CD4-positive, alpha-beta T cell (primary cell): Measurements from ENCODE around the gene TMPRSS9. TPM values are rescaled to one million over a fixed set of nuclear protein-coding genes. Genes with fewer than 3 reads are reported as not detected.
"Not testable (repeated sequence)": the region's sequence is repeated elsewhere in the genome, so short reads cannot be mapped to it uniquely, and the experiment has no call there.

Experiments
- ATAC-seq: fragments of 200-7000 bp; cut with Tn5 transposase; one replicate; pipeline ENCODE4 v1.10.0; 2022; ENCODE audit warnings: mild to moderate bottlenecking; ENCODE audit not compliant: poor library complexity
- CTCF ChIA-PET: fragments of 350-600 bp; sonication (Branson Sonifier 250); formaldehyde crosslinking; loops from one replicate; lab custom pipeline; 2021; ENCODE audit warnings: antibody characterized with exemption, inconsistent platforms; lab: Charles Lee
- POLR2A ChIA-PET: fragments of 350-600 bp; sonication (Branson Sonifier 250); formaldehyde crosslinking; loops from one replicate; lab custom pipeline; 2021; ENCODE audit warnings: antibody characterized with exemption, inconsistent platforms; lab: Charles Lee
- DNase-seq, 14 experiments: peaks; one replicate each; pipeline ENCODE4 v3.0.0-alpha.2; 2013 to 2020; ENCODE audit warnings: mixed read lengths in 2 of 14
- H3K27ac ChIP-seq, 2 donors: one replicate each; pipeline versions ENCODE4 v1.5.1 to v1.7.0; 2013; ENCODE audit warnings: low read length in 2 of 2, low read depth in 1 of 2, mild to moderate bottlenecking in 1 of 2
- H3K27me3 ChIP-seq, 2 experiments: 1 replicate in 1 of 2; 2 replicates in 1 of 2; pipeline versions ENCODE4 v1.6.1 to v1.7.0; 2013; ENCODE audit warnings: low read length in 2 of 2, control low read depth in 1 of 2, mild to moderate bottlenecking in 1 of 2, moderate library complexity in 1 of 2; ENCODE audit not compliant: insufficient read depth in 2 of 2, control insufficient read depth in 1 of 2
- H3K36me3 ChIP-seq: one replicate; pipeline ENCODE4 v1.6.1; 2013; ENCODE audit warnings: low read length, control low read depth; ENCODE audit not compliant: insufficient read depth
- H3K4me1 ChIP-seq: one replicate; pipeline ENCODE4 v1.6.1; 2013; ENCODE audit warnings: low read length, control low read depth; ENCODE audit not compliant: insufficient read depth
- H3K4me3 ChIP-seq: one replicate; pipeline ENCODE4 v1.5.1; 2013; ENCODE audit warnings: mild to moderate bottlenecking, low read length, moderate library complexity
- H3K9me3 ChIP-seq, 2 experiments: 1 replicate in 1 of 2; 2 replicates in 1 of 2; pipeline versions ENCODE4 v1.6.1 to v1.7.0; 2013; ENCODE audit warnings: low read length in 2 of 2, mild to moderate bottlenecking in 2 of 2, control low read depth in 1 of 2, moderate library complexity in 1 of 2; ENCODE audit not compliant: control insufficient read depth in 1 of 2, insufficient read depth in 1 of 2
- H3K27ac Mint-ChIP-seq: one replicate; pipeline ENCODE4 v1.8.0; 2020; ENCODE audit warnings: mixed read lengths
- H3K27me3 Mint-ChIP-seq: one replicate; pipeline ENCODE4 v1.8.0; 2021; ENCODE audit warnings: mixed read lengths
- H3K36me3 Mint-ChIP-seq: one replicate; pipeline ENCODE4 v1.8.0; 2021; ENCODE audit warnings: low read depth, mixed read lengths
- H3K4me1 Mint-ChIP-seq: one replicate; pipeline ENCODE4 v1.8.0; 2021; ENCODE audit warnings: low read depth, mixed read lengths
- H3K4me3 Mint-ChIP-seq: one replicate; pipeline ENCODE4 v1.8.0; 2020; ENCODE audit warnings: mild to moderate bottlenecking, mixed read lengths
- H3K9me3 Mint-ChIP-seq: one replicate; pipeline ENCODE4 v1.8.0; 2020; ENCODE audit warnings: mixed read lengths
- CTCF ChIP-seq: fragments of 200-600 bp; IDR thresholded peaks from one replicate; pipeline ENCODE4 v1.8.0; 2022; ENCODE audit warnings: antibody characterized with exemption, mild to moderate bottlenecking
- intact Hi-C, 2 experiments: fragments of 100-400 bp; cut with DNase I in 1 of 2; cut with micrococcal nuclease in 1 of 2; formaldehyde crosslinking; loops; one replicate each; pipeline versions ENCODE4 v1.15.1 to v1.9.0; 2023 to 2025; cut with DNase I, micrococcal nuclease
- total RNA-seq, 174 experiments: library from RNA in 2 of 174; stranded (reverse) in 2 of 174; gene quantifications; one replicate each; pipeline ENCODE4 v1.2.3 and lab custom pipeline; 2021 to 2026

The TMPRSS9 gene
- total RNA-seq, 2 experiments from 2014 or later: not detected

- ChIA-PET CTCF (no interaction called here), POLR2A (no interaction called here)
- Mint-ChIP-seq H3K4me1 (peaks cover 4% of the 10 kb centered on the region), H3K9me3 (no peaks in the 10 kb centered on the region), H3K27me3 (peaks cover 12% of the 10 kb centered on the region), H3K36me3 (no peaks in the 10 kb centered on the region), H3K27ac (no peak overlapping the region), H3K4me3 (peak overlapping the region; percentile 25)
- H3K27me3 ChIP-seq: no peaks in the 10 kb centered on the region
- no peak overlapping the region for H3K27ac ChIP-seq
- ATAC-seq (no peak), DNase-seq (no peak)
- H3K4me3 ChIP-seq: peak overlapping the region; percentile 15
- peaks cover 12% of the 10 kb centered on the region for H3K4me1 ChIP-seq
- no peaks in the 10 kb centered on the region for H3K36me3 ChIP-seq
- intact Hi-C loops: no loop called here
- H3K9me3 ChIP-seq: no peaks in the 10 kb centered on the region
- TF ChIP-seq CTCF: no peak
Observed at GRCh38 chr19:2394054-2394441, 34.0 kb downstream of the TMPRSS9 start.

DNA sequence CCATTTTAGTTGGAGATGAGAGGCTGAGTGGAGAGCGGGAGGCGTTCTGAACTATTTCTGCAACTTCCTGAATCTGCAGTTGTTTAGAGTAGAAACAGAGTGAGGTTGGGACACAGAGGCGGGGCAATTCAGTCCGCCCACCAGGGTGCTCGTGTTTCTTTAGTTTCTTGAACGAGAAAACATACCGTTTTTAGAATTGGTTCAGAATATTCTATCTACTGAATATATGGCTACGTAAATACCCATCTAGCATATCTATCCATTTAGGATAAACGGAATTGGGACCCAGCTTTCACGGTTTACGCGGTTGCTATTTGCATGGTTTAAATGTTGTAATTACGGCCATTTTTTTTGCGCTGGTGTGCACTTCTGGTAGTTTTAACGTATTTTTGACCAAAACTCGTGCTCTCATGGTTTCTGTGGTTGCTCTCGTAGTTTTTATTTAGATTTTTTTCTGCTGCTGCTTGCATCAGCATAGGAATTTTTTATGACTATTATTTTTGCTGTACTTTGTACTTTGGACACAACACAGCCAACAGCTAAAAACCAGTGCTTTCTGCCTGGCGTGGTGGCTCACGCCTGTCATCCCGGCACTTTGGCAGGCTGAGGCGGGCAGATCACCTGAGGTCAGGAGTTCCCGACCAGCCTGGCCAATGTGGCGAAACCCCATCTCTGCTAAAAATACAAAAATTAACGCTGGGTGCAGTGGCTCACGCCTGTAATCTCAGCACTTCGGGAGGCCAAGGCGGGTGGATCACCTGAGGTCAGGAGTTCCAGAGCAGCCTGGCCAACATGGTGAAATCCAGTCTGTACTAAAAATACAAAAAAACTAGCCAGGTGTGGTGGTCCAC lies 34.6 kb downstream of the TMPRSS9 start:
- ATAC-seq: peak; percentile 32
- H3K4me1 ChIP-seq: peaks cover 12% of the 10 kb centered on the region
- intact Hi-C loops: no loop called here
- Mint-ChIP-seq H3K27ac (no peak overlapping the region), H3K36me3 (no peaks in the 10 kb centered on the region), H3K4me1 (peaks cover 4% of the 10 kb centered on the region), H3K9me3 (no peaks in the 10 kb centered on the region), H3K4me3 (peak overlapping the region; percentile 25), H3K27me3 (peaks cover 12% of the 10 kb centered on the region)
- ChIA-PET POLR2A (no interaction called here), CTCF (no interaction called here)
- no peak overlapping the region for H3K27ac ChIP-seq
- no peaks in the 10 kb centered on the region for H3K27me3 ChIP-seq
- DNase-seq: peak in 4 of 14 experiments; percentile 6 to 58 (median 48)
- no peak for TF ChIP-seq CTCF
- H3K9me3 ChIP-seq: no peaks in the 10 kb centered on the region
- peak overlapping the region; percentile 15 for H3K4me3 ChIP-seq
- H3K36me3 ChIP-seq: no peaks in the 10 kb centered on the region

GRCh38 chr19:2395293-2395829 lies 35.3 kb downstream of the TMPRSS9 start:
- H3K27me3 ChIP-seq, ATAC-seq, DNase-seq, CTCF ChIA-PET, H3K36me3 ChIP-seq, POLR2A ChIA-PET, H3K9me3 ChIP-seq, intact Hi-C loops, H3K4me3 Mint-ChIP-seq, H3K27ac Mint-ChIP-seq, H3K36me3 Mint-ChIP-seq, H3K4me1 Mint-ChIP-seq, H3K27ac ChIP-seq, H3K4me3 ChIP-seq, H3K9me3 Mint-ChIP-seq: not testable (repeated sequence)
- H3K4me1 ChIP-seq: peaks cover 12% of the 10 kb centered on the region
- peaks cover 12% of the 10 kb centered on the region for H3K27me3 Mint-ChIP-seq

DNA sequence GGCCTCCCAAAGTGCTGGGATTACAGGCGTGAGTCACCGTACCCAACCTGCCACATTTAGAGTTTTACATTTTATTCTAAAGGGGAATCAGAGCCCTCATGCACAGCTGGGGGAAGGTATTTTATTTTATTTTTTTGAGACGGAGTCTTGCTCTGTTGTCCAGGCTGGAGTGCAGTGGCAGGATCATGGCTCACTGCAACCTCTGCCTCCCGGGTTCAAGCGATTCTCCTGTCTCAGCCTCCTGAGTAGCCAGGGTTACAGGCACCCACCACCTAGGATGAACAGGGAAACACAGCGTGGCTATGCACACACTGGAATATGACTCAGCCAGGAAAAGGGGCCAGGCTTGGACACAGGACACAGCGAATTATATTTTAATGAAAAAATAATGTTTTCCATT lies 37.1 kb downstream of the TMPRSS9 start:
- H3K4me3 Mint-ChIP-seq, intact Hi-C loops, H3K36me3 ChIP-seq, H3K27me3 ChIP-seq, H3K9me3 Mint-ChIP-seq, H3K4me1 Mint-ChIP-seq, ATAC-seq, H3K36me3 Mint-ChIP-seq, H3K27ac ChIP-seq, CTCF ChIA-PET, H3K27me3 Mint-ChIP-seq, POLR2A ChIA-PET, H3K4me1 ChIP-seq, H3K9me3 ChIP-seq, H3K4me3 ChIP-seq, DNase-seq, H3K27ac Mint-ChIP-seq: not testable (repeated sequence)
